Right lobe of liver (tissue), 6 donors: ENCODE measurements around the gene SPNS2. TPM values are rescaled to one million over a fixed set of nuclear protein-coding genes. Genes with fewer than 3 reads are reported as not detected.

Experiments used
- ATAC-seq, 4 donors: fragments of 200-7000 bp; cut with Tn5 transposase; one replicate each; pipeline ENCODE4 v1.9.1; 2020; ENCODE audit warnings: mild to moderate bottlenecking in 4 of 4, moderate library complexity in 4 of 4
- DNase-seq, 3 donors: peaks; one replicate each; pipeline ENCODE4 v3.0.0-alpha.2; 2020
- H3K27ac ChIP-seq, 3 donors: fragments of 200-600 bp; one replicate each; pipeline ENCODE4 v1.8.0; 2022
- H3K27me3 ChIP-seq, 2 donors: fragments of 200-600 bp; one replicate each; pipeline ENCODE4 v1.8.0; 2022
- H3K36me3 ChIP-seq, 4 donors: fragments of 200-600 bp; sonication (generic) in 1 of 4; one replicate each; pipeline versions ENCODE4 v1.5.1 to v1.8.0; 2017 to 2022; ENCODE audit warnings: control low read depth in 1 of 4
- H3K4me1 ChIP-seq, 4 donors: fragments of 200-600 bp; sonication (generic) in 1 of 4; one replicate each; pipeline versions ENCODE4 v1.5.1 to v1.8.0; 2017 to 2022; ENCODE audit warnings: control low read depth in 1 of 4
- H3K4me3 ChIP-seq, 3 donors: fragments of 200-600 bp; one replicate each; pipeline ENCODE4 v1.8.0; 2022
- H3K9me3 ChIP-seq, 4 donors: fragments of 200-600 bp; sonication (generic) in 1 of 4; one replicate each; pipeline versions ENCODE4 v1.5.1 to v1.8.0; 2017 to 2022; ENCODE audit warnings: control low read depth in 1 of 4
- CTCF ChIP-seq, 4 donors: fragments of 200-600 bp in 3 of 4; fragments of 450-650 bp in 1 of 4; IDR thresholded peaks; one replicate each; pipeline versions ENCODE4 v1.5.1 to v1.8.0; 2016 to 2022; ENCODE audit warnings: antibody characterized with exemption in 4 of 4, mild to moderate bottlenecking in 2 of 4
- POLR2A ChIP-seq: fragments of 450-650 bp; IDR thresholded peaks from one replicate; pipeline ENCODE4 v1.6.1; 2017; ENCODE audit warnings: antibody characterized with exemption, mild to moderate bottlenecking
- WGBS: methylation state at CpG from one replicate; pipeline ENCODE4 v1.1.6; 2018; ENCODE audit warnings: low coverage, low lambda C conversion rate; ENCODE audit not compliant: insufficient coverage; ENCODE audit errors: missing lambda C conversion rate; 5-methylcytosine and 5-hydroxymethylcytosine counted together
- intact Hi-C, 2 donors: fragments of 100-400 bp; cut with DNase I; formaldehyde crosslinking; loops; one replicate each; pipeline versions ENCODE4 v1.11.2 to v1.14.1; 2022
- total RNA-seq, 6 experiments: library from RNA; depleted of rRNA in 2 of 6; stranded (reverse); fragments of >200 nt in 2 of 6; fragmentation: NEBNext Ultra II Directional in 3 of 6; extraction: Animal tissue kit (Norgen Biotek cat#: 25700) in 3 of 6; gene quantifications; one replicate each; pipeline versions ENCODE4 v1.1.0 to v1.2.4, GENCODE V29; 2016 to 2023
- donor health status: DM: no; HTN: yes; CAD: no.
- donor health status: DM: no; HTN: no; CAD: no.
- donor health status: DM: no; HTN: no; CAD: no.
- donor health status: DM: no; HTN: yes; CAD: no.
- donor health status: DM: no; HTN: yes; CAD: no.

Gene SPNS2
- total RNA-seq, 6 experiments from 2014 or later: 3.0 to 12.4 (median 7.3) TPM

- no peaks in the 10 kb centered on the region for H3K27me3 ChIP-seq
- H3K9me3 ChIP-seq: no peaks in the 10 kb centered on the region
- no peak overlapping the region for H3K27ac ChIP-seq
- DNase-seq (no peak), ATAC-seq (no peak)
- intact Hi-C loops: no loop called here
- no peak overlapping the region for H3K4me3 ChIP-seq
- WGBS: no CpG with 5 or more reads among the region's 8 CpGs
- peaks cover 0 to 24% (median 6%) of the 10 kb centered on the region in 4 donors for H3K36me3 ChIP-seq
- TF ChIP-seq CTCF (IDR thresholded peaks at IDR 0.05): no peak
- TF ChIP-seq POLR2A: no peak
- peaks cover 0 to 15% (median 4%) of the 10 kb centered on the region in 4 donors for H3K4me1 ChIP-seq
These were observed 40.3 kb downstream of the SPNS2 start for GRCh38 chr17:4539025-4539424.

GRCh38 chr17:4539576-4540223 is 41.0 kb downstream of the SPNS2 start:
- H3K4me3 ChIP-seq: no peak overlapping the region
- no peak for DNase-seq
- no peaks in the 10 kb centered on the region for H3K27me3 ChIP-seq
- no peaks in the 10 kb centered on the region for H3K9me3 ChIP-seq
- H3K4me1 ChIP-seq: peaks cover 0 to 8% (median under 1%) of the 10 kb centered on the region in 4 donors
- no peak overlapping the region for H3K27ac ChIP-seq
- intact Hi-C loops: loop anchor here in 1 of 2 donors (10.0 kb wide), 1 partner anchor 115 kb away; no protein-coding TSS in a partner anchor
- no peak for ATAC-seq
- WGBS: 93% methylated on average over 8 of the region's 26 CpGs
- TF ChIP-seq POLR2A (no peak), CTCF (IDR thresholded peaks at IDR 0.05) (no peak)
- H3K36me3 ChIP-seq: peaks cover 0 to 31% (median 6%) of the 10 kb centered on the region in 4 donors

- peak in 3 of 4 donors; percentile 2 to 6 (median 4) for ATAC-seq
- WGBS: 62% methylated on average over 5 of the region's 14 CpGs
- H3K36me3 ChIP-seq: peaks cover 0 to 32% (median 6%) of the 10 kb centered on the region in 4 donors
These were observed 41.6 kb downstream of the SPNS2 start for GRCh38 chr17:4540224-4540651.

DNA sequence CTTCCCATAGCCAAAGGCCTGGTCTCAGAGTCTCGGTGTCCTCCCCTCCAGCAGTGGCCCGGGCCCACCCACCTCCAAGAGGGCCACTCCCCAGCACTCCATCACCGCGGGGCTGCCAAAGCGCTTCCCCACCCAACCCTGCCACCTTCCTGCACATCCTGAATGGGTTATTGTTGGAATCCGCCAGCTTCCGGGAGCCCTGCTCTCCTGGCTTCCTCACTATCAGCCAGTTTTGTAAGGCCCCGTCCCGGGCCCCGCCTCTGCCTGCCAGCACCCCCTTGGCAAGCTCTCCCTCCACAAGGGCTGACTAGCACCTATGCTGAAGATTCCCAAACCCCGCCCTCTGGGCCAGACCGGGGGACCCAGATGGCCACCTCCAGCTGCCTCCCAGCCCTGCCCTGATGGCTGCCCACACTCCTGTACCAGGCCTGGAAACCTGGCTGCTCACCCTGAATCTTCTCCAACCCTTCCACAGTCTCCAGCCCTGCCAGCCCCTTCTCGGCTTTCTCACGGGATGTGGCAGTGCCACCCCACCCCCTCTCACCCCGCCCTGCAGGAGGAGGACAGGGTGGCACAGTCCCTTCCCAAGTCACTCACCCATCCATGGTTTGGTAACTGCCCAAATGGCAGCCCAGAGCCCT is 42.1 kb downstream of the SPNS2 start:
- Histone ChIP-seq H3K27me3 (no peaks in the 10 kb centered on the region), H3K27ac (no peak overlapping the region), H3K9me3 (no peaks in the 10 kb centered on the region), H3K4me1 (peaks cover 0 to 7% (median 0%) of the 10 kb centered on the region in 4 donors), H3K36me3 (peaks cover 0 to 32% (median 6%) of the 10 kb centered on the region in 4 donors), H3K4me3 (no peak overlapping the region)
- DNase-seq: peak in 1 of 3 donors; percentile 57
- intact Hi-C loops: loop anchor here in 1 of 2 donors (10.0 kb wide), 1 partner anchor 116 kb away; no protein-coding TSS in a partner anchor
- 50% methylated on average over 4 of the region's 15 CpGs for WGBS
- TF ChIP-seq POLR2A: no peak
- TF ChIP-seq CTCF (IDR thresholded peaks at IDR 0.05): no peak
- ATAC-seq: peak in 1 of 4 donors; percentile 3

More at GRCh38 chr17:4540224-4540651, 41.6 kb downstream of the SPNS2 start:
- TF ChIP-seq CTCF (IDR thresholded peaks at IDR 0.05) (peak in 2 of 4 donors; percentile 7 to 25), POLR2A (no peak)
- no peaks in the 10 kb centered on the region for H3K9me3 ChIP-seq
- H3K4me1 ChIP-seq: peaks cover 0 to 7% (median 0%) of the 10 kb centered on the region in 4 donors
- no peaks in the 10 kb centered on the region for H3K27me3 ChIP-seq
- no peak overlapping the region for H3K4me3 ChIP-seq
- intact Hi-C loops: loop anchor here in 1 of 2 donors (10.0 kb wide), 1 partner anchor 115 kb away; no protein-coding TSS in a partner anchor
- no peak for DNase-seq
- H3K27ac ChIP-seq: no peak overlapping the region
